Erythroblast (primary cell): ENCODE data around the gene MME.

Experiments used
- DNase-seq, 2 experiments: peaks; one replicate each; lab custom pipeline; 2025; lab: John Stamatoyannopoulos, UW
- GATA1 ChIP-seq: IDR thresholded peaks from 2 replicates; pipeline ENCODE4 v1.6.1; 2011; ENCODE audit warnings: low read depth, mild to moderate bottlenecking, control low read depth, low read length, moderate library complexity
- POLR2A ChIP-seq: IDR thresholded peaks from 2 replicates; pipeline ENCODE4 v1.6.1; 2011; ENCODE audit warnings: mild to moderate bottlenecking, low read length

The MME gene

DNA sequence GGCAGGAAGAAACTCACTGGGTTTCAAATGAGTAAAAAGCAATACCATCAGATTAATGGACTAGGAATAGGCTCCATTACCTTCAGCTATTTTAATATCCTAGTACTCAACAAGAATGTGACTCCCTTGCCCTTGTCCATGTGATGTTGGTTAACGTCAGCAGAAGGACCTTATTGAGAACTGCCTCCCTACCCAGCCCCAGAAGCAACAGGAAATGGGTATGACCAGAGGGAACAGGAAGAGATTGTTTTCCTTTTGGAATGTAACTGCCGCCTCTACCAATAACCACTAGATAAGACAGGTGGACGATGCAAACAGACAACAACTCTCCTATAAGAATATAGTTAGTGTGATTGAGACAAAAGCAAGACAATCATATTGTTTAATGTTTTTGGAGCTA is 10.4 kb upstream of the MME start:
- TF ChIP-seq POLR2A (no peak), GATA1 (no peak)
- DNase-seq: no peak

DNA sequence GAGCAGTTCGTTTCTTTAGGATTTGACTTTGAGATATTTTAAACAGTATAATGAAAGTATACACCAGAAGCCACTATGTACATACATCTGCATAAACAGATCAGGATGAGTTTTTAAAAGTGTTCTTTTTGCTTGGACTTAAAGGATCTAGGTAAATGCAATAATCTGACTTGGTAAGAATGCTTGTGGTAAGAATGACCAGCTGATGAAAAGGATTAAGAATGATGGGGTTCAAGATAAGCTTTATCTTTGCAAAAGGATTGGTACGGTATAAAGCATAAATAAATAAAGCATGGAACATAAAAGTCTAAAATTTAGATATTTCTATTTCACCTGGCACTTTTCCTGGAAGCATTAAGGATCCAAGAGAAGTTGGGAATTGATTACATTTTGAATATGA is 9.8 kb upstream of the MME start:
- no peak for TF ChIP-seq POLR2A
- no peak for TF ChIP-seq GATA1
- no peak for DNase-seq

DNA sequence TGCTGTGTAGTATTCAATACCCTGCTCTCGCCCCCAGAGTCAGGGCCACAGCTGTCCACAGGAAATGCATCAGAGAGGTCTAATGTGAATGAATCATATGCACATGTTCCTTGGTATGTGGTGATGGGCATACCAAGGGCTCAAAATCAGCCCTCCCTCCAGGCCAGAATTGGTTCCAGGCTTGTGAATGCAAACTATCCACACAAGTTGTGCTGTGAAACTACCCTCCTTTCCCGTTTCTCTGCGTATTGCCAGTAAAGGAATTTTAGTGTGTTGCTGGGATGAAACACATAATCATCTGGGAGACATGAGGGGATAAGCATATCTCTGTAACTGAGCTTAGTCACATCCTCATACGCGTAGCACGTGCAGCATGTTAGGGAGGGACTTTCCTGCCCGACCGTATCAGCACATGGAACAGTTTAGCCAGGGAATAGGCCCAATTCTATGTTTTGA is 9.2 kb upstream of the MME start:
- no peak for DNase-seq
- TF ChIP-seq GATA1 (no peak), POLR2A (no peak)

DNA sequence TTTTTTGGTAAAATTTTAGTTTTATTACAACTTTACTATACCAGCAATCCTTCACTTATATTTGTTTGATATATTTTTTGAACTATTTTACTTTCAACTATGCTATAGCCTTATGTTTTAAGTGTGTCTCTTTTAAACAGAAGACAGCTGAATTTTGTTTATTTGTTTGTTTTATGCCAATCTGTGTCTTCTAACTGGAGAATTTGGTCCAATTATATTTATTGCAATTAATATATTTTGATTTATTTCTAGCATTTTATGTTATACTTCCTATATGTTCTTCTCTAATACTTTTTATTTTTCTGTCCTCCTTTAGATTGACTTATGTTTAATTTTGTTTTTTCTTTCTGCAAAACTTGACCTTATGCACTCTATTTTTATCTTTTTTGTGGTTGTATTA is 4.9 kb upstream of the MME start:
- no peak for TF ChIP-seq POLR2A
- no peak for TF ChIP-seq GATA1
- DNase-seq: no peak

DNA sequence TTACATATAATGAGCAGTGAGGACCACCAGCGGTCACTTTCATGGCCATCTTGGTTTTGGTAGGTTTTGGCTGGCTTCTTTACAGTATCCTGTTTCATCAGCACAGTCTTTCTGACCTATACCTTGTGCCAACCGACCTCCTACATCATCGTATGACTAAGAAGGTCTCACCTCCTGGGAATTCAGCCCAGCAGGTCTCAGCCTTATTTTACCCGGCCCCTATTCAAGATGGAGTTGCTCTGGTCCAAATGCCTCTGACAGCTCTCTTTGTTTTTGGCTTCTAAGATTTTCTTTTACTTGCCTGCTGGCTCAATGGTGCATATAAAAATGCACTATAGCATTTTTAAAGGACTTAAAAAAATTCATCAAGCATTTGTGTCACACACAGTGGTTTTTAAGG is 3.2 kb upstream of the MME start:
- TF ChIP-seq POLR2A: no peak
- DNase-seq: no peak

DNA sequence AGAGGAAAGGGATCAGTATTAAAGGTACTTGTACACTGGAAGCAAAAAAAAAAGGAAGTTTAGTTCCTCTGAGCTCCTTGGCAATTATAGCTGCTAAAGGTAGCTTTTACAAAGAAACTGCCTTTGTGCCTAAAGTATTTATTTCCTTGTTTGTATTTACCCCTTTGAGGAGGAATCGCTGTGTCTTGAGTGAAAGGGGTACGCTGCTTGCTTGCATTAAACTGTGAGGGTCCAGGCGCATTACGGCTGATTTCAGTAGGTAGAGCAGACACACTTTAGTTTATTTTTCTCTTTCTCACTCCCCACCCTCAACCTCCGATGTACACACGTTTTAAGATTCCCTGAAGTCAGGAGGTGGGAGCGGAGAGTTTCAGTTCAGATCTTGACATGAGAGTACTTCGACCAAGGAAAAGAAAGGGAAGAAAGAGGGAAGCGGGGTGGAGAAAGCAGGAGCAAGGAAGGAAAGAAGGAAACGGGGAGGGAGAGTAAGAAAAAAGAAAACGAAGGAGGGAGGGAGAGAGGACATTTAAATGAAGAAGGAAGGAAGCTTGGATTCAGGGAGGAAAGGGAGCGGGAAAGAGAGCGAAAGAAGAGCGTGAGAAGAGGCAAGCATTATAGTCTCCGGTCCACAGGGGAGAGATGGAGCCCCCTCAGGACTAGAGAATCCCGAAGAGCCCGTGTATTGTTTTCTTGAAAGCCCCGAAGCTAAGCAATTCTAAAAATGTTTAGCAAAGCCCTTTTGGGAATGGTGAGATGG is 1.2 kb upstream of the MME start:
- DNase-seq: no peak
- TF ChIP-seq GATA1: no peak
- TF ChIP-seq POLR2A: no peak

DNA sequence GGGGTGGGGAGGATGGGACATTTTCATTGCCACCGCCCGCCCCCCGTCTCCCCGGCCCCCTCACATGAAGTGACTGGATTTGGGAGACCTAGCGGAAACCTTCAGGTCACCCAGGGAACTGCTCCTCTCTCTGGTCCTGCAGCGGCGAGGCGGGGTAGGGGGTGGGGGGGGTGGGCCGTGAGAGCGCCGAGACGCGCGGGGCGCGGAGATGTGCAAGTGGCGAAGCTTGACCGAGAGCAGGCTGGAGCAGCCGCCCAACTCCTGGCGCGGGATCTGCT is 712 bp upstream of the MME start:
- no peak for TF ChIP-seq GATA1
- no peak for TF ChIP-seq POLR2A
- no peak for DNase-seq

DNA sequence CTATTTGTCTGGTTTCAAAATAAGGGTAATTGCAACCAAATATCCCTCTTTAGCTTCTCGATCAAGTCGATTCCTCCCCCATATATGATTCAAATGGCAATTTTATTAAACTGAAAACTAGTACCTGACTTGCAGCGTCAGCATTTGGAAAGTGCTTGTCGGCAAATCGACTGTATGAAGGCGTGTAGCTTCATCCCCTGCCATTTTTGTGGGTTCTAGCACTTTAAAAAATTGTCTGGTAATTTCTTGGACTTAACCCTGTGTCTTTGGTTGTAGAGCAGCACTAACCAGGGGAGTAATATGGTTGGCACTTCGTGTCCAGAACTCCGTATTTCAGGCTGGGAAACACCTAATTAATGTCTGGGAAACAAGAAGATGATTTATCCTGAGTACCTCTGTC is 573 bp downstream of the MME start:
- no peak for DNase-seq

DNA sequence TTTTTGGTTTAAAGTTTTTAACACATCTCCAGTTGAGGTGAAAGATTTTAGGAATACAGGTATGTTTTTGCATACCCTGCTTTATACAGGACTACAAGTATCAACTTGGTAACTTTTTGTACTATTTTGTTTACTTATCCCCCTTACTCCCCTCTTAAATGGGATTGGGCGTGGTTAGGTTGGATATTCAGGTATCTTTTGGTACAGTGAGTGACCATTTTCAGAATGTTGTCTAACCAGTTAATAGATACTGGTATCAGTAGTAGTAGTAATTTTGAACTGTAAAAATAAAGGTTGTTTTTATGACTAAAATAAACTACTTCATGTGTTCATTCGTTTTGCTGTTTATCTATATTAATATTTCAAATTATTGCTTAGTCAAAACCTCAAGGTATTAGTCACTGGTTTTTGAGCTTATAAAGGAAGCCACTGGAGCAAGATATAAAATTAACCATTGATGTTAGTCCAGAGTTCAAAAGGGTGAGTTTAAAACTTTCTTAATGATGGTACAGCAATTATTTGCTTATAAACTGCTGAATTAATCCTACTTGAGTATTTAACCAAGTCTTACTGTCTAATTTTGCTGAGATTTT is 3.3 kb downstream of the MME start:
- no peak for DNase-seq
- TF ChIP-seq POLR2A (no peak), GATA1 (no peak)

More for the DNA sequence above, 573 bp downstream of the MME start:
- TF ChIP-seq GATA1: no peak
- no peak for TF ChIP-seq POLR2A

DNA sequence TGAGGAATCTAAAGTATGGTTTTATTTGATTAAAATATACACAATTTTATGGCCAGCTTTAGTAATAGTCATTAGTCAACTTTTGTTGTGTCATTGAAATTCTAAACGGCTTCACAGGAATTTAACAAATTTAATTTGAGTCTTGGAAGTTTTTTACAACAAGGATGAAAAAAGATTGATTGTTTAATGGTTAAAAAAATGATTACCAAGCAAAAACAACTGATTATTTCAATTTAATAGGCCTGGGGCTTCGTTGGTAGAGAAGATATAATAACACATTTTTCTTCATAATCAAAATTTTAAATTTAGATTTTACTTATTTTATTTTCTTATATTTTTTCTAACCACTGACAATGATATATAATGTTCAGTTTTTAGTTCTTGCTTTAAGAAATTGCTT is 4.4 kb downstream of the MME start:
- no peak for DNase-seq
- TF ChIP-seq GATA1 (no peak), POLR2A (no peak)

DNA sequence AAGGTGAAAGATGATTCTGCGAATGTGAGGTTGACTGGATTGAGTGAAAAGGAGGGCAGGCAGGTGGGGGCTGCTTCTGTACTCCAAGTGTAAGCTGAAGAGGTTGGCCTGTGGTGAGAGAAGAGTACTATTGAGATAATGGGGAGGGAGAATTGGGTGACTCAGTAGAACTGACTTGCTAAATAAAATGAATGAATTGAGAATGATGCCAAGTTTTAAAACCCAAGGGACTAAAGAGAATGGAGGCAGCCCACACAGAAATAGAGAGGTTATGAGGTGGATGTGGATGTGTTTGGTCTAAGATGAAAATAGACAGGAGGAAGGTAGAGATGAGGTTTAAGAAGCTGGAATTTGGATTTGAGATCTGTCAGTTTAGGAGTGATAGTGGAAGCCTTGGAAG is 5.9 kb downstream of the MME start:
- TF ChIP-seq GATA1: no peak
- no peak for TF ChIP-seq POLR2A
- no peak for DNase-seq

DNA sequence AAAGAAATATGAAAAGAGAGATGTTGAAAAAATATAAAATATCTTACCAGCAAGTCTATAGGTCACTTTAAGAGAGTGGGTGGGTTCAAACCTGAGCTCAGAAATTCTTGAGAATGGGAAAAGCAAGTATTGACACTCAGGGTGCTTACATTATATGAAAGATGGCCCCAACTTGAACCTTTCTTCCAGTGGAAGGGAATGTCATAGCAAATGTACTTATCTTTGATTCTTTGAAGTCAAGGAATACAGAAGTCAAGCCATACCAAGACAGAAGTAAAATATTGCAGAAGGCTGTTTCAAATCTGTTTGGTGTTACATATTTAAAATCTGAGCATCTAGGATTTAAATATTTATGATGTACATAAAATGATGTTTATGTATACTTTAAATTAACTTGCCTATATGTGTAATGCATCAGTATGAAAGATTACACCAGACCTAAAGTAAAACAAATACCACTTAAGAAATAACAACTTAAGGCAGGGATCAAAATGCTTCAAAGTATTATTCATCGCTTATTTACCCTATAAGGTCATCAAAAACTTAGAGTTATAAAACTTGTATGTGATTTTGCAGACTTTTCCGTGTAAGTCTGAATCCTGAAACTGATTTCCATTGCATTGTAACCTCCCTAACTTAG is 8.7 kb downstream of the MME start:
- no peak for DNase-seq
- TF ChIP-seq POLR2A (no peak), GATA1 (no peak)

DNA sequence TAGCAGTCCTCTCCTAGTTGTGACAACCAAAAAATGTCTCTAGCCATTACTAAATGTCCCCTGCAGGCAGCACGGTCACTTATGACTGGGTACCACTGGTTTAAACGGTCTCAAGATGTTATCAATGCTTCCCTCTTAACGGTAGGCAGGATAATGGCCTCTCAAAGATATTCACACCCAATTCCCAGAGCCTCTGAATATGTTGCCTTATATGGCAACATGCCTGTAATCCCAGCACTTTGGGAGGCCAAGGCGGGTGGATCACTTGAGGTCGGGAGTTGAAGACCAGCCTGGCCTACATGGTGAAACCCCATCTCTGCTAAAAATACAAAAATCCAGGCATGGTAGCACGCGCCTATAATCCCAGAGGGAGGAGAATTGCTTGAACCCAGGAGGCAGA is 9.4 kb downstream of the MME start:
- TF ChIP-seq GATA1: no peak
- TF ChIP-seq POLR2A: no peak
- DNase-seq: no peak

DNA sequence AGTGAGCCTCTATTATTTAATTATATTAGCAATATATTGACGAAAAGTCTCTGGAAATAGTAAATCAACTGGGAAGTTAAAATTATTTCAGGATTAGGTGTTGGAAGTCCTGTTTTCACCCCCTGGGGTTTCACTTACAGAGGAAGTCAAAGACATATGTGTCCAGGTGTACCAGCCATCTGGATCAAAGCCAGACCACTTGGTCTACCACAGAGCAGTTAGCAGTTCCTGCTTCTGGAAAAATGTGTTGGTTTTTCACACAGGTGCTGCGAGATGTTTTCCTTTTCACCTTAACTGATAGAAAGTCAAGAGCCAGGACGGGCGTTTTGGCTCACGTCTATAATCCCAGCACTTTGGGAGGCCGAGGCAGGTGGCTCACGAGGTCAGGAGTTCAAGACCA is 13.1 kb downstream of the MME start:
- DNase-seq: no peak
- TF ChIP-seq GATA1: no peak
- no peak for TF ChIP-seq POLR2A

DNA sequence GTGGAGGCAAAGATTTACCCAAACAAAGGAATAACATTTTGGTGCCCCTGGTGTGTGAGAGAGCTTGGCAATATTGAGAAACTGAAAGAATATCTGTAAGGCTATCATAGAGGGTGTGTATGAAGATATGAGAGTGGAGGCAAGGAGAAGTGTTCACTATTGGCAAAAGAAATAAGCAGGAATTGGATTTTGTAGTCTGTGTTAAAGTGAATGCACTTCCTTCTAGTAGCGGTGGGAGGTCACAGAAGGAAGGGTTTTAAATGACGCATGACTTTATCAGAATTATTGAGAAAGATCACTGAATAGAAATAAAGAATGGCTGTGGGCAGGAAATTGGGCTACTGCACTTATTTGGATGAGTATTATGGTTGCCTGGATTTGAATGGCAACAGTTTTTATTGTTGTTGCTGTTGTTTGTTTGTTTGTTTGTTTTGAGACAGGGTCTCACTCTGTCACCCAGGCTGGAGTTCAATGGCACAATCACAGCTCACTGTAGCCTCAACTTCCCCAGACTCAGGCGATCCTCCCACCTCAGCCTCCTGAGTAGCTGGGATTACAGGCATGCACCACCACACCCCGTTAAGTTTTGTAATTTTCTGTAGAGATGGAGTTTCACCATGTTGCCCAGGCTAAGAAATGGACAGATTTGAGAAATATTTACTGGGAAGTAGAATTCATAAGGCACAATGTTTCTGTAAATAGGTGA is 16.3 kb downstream of the MME start:
- DNase-seq: no peak
- TF ChIP-seq POLR2A: no peak
- TF ChIP-seq GATA1: no peak

DNA sequence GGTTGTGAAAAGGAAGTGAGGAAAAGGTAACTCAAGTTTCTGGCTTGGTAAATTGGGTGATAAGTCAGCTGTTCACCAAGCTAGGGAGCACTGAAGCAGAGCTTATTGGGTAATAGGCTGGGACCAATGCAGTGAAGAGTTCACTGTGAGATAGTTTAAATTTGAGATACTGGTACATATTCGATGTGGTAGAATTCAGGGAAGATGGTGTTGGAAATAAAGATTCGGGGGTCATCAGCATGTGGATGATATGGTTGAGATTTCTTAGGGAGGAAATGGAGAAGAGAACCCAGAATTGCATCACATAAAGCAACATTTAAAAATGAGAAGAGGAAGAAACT is 16.9 kb downstream of the MME start:
- no peak for DNase-seq
- no peak for TF ChIP-seq POLR2A
- TF ChIP-seq GATA1: no peak
